Right ventricle myocardium superior (tissue), 1 donor: ENCODE results near the gene MCAT. TPM values are rescaled to one million over a fixed set of nuclear protein-coding genes. Genes with fewer than 3 reads are reported as not detected.

Source experiments
- ATAC-seq: fragments of 200-7000 bp; cut with Tn5 transposase; one replicate; pipeline ENCODE4 v1.9.1; 2020; ENCODE audit warnings: mild to moderate bottlenecking; ENCODE audit not compliant: poor library complexity
- DNase-seq: peaks from one replicate; pipeline ENCODE4 v3.0.0-alpha.2; 2020
- intact Hi-C: fragments of 100-400 bp; cut with DNase I; formaldehyde crosslinking; loops from one replicate; pipeline ENCODE4 v1.11.2; 2022
- long read RNA-seq: library from polyadenylated mRNA; unstranded; transcript quantifications from one replicate; pipeline ENCODE4 v2.0.0, GENCODE V29; 2021
- total RNA-seq: library from RNA; stranded (reverse); fragmentation: NEBNext Ultra II Directional; extraction: Animal tissue kit (Norgen Biotek cat#: 25700); gene quantifications from one replicate; pipeline ENCODE4 v1.2.1, GENCODE V29; 2021
- donor health status: DM: no; HTN: yes; CAD: no; lungs with severe emphysema.

MCAT gene
- 16.9 TPM for total RNA-seq
- long read RNA-seq, transcript MCAT-201 (4 exons, 2,056 nt) = major isoform, 17 of 27 reads
- long read RNA-seq, transcript MCAT-202 (3 exons, 1,134 nt) = minor isoform, 8 of 27 reads
- long read RNA-seq, partial matches to known transcripts = 0 of 27 reads
- long read RNA-seq, other reads (novel, unspliced or antisense) = 2 of 27 reads

DNA sequence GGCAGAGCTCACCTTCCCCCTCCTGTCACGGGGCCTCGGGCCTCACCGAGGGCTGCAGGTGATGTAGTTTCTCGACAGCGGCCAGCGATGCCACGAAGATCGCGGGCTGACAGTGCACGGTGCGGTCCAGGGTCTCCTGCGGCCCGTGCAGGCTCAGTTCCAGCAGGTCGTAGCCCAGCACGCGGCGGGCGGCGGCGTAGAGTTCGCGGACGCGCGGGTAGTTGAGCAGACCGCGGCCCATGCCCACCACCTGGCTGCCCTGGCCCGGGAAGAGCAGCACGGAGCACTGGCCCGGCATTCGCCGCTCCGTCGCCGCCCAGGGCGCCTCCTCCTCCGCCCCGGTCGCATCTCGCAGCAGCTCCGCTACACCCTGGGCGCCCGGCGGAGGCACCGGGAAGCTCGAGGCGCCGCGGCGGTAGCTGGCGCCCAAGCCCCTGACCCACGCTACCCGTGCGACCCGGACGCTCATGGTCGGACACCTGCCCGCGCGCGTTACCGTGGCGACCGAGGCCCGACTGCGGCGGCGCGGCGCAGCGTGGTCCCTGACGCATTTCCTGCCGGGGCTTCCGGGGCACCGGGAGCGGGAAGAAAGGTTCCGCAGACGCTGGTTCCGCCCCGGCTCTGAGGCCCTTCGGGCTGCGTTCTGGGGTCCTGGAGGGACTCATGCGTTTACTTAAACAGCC, at the start of gene MCAT:
TSS of gene MCAT (minus strand) at position 519 of the 683 bp plus-strand sequence. CDS start at position 469, 50 bp downstream.
- DNase-seq (peak; percentile 91), ATAC-seq (peak; percentile 96)
- intact Hi-C loops = no loop called here

DNA sequence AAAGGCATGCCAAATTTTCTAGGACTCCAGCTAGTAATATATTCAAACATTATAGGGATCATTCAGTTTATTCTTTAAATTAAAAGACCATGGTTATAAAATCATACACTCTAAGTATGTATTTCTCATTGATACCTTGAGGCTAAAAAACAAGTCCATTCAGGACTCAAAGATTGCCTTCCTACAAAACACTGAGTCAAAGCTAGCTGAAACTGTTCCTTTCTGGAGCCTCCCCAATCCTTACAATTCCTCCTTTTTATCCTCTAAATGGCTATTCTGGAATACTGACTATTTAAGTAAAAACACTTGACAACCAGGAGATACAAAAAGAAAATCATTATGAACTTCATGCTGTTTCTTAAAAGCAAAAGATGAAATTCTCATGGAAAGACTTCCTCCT, 48.6 kb upstream of the MCAT start:
- ATAC-seq (no peak), DNase-seq (no peak)
- intact Hi-C loops = no loop called here

DNA sequence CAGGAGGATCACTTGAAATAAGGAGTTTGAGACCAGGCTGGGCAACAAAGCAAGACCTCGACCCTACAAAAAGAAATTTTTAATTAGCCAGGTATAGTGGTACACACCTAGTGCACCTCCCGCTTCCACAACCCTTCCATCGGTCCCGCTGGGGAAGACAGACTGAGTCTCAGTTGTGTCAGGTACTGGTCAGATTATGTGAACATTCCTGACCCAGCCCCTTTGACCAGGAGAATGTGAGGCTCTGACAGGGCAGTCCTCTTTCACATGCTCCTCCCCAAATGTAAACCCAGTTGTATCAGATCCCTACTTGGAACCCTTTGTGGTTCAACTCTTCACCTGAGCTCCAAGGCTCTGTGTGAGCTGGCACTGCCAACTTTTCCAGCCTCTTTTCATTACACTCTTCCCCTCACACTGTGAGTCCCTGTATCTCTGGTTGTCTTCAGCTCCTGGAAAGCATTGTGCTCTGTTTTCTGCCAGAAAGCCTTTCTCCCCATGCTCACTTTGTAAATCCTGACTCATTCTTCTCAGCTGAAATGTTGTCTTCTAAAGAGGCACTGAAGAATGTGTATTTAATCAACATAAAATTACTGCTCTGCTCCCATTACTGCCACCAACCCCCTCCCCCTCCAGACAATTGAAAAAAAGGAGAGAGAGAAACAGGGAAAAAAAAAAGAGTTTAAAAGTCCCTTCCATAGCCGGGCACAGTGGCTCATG, 45.8 kb upstream of the MCAT start:
- DNase-seq = no peak
- intact Hi-C loops = no loop called here
- no peak for ATAC-seq

DNA sequence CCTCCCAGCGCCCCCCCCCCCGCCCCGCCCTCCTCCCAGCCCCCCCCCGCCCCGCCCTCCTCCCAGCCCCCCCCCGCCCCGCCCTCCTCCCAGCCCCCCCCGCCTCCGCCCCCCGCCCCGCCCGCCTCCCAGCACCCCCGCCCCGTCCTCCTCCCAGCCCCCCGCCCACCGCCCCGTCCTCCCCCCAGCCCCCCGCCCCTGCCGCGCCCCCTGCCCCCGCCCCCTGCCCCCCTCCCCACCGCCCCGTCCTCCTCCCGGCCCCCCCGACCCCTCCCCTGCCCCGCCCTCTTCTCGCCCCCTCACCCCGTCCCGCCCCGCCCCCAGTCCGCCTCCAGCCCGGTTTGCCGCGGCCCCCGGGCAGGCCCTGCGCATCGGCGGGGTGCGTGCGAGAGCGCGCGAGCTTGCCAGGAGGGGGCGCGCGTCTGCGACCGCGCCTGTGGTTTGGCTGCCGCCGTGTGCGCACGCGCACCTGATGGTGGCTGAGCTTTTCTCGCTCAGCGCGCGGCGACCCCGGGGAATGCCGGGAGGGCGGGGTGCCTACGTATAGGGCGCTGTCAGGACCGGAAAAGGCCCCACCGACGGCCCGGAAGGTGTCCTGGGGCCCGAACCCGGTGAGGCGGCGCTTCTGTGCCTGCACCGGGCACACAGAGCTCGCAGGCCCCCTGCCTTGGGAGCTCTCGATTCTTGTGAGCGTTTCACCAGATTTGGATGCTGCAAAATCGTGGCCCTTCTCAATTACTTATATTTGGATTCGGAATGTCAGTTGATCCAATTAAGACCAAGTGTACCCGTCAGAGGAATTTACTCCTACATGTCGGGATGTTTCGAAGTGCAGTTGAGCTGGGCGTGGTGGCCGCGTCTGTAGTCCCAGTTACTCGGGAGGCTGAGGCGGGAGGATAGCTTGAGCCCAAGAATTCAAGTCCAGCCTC, 44.2 kb upstream of the MCAT start:
- intact Hi-C loops = loop anchor here (2.0 kb wide), 1 partner anchor 35 kb away; no protein-coding TSS in a partner anchor
- DNase-seq (peak; percentile 98), ATAC-seq (peak; percentile 95)

DNA sequence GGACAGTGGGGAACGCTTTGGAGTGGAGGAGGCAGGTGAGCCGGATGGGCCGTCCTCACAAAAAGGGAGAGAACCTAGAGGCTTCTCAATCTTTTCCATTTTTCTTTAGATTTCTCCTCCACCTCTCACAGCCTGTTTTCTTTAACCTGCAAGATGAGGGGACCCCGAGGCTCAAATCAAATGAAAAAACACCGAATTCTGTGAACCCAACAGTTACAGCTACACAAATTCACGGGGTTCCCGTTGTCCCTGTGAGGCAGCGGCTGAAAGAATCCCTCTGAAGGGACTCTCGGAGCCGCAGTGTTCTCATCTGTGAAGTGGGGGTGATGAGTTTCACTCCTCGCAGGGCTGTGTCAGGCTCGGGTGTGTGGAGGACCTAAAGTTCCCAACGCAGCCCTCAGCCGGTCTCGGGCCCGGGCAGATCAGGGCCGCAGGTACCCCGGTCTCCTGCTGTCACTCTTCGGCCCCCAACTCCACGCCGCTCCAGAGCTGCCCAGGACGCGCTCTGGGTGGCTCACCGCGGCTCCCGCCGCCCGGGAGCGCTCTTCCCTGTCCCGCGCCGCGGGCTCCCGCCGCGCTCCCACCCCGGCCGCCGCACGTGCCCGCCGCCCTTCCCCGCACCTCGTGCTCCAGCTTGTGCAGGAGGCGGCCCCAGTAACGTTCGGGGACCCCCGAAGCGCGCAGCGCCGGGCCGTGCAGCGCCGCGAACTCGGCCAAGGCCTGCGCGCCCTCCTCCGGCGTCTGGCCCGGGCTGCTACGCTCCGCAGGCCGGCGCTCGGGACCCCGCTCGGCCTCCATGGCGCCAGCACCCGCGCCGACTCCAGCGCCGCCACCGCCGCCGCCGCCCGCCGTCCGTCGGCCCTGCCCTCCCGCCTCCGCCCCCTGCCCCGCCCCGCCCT, 43.3 kb upstream of the MCAT start, which contains the start of gene TTLL12:
TSS of gene TTLL12 (minus strand) at position 863 of the 899 bp plus-strand sequence. CDS start at position 798, 65 bp downstream.
- intact Hi-C loops = loop anchor here (2.0 kb wide), 1 partner anchor 34 kb away; no protein-coding TSS in a partner anchor
- DNase-seq = peak; percentile 75
- peak; percentile 52 for ATAC-seq

DNA sequence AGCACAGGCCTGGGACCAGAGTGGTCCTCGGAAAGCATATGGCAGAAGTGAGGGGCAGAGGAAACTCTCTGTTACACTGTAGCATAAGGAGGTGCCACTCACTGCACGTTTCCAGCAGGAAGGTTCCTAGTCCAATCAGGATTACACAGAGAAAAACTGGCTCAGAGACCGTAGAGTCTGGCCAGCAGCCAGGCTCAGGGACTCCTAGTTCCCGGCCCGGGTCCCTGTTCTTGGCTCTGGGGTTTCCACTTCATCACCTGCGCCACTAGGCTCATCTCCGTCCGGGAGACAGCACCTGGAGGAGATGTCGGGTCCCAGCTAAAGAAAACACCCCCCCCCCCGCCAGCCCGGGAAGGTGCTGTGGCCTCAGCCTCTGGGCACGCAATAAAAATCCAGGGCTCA, 42.7 kb upstream of the MCAT start:
- DNase-seq = peak; percentile 78
- ATAC-seq = peak; percentile 39
- intact Hi-C loops = loop anchor here (2.0 kb wide), 1 partner anchor 33 kb away; no protein-coding TSS in a partner anchor

DNA sequence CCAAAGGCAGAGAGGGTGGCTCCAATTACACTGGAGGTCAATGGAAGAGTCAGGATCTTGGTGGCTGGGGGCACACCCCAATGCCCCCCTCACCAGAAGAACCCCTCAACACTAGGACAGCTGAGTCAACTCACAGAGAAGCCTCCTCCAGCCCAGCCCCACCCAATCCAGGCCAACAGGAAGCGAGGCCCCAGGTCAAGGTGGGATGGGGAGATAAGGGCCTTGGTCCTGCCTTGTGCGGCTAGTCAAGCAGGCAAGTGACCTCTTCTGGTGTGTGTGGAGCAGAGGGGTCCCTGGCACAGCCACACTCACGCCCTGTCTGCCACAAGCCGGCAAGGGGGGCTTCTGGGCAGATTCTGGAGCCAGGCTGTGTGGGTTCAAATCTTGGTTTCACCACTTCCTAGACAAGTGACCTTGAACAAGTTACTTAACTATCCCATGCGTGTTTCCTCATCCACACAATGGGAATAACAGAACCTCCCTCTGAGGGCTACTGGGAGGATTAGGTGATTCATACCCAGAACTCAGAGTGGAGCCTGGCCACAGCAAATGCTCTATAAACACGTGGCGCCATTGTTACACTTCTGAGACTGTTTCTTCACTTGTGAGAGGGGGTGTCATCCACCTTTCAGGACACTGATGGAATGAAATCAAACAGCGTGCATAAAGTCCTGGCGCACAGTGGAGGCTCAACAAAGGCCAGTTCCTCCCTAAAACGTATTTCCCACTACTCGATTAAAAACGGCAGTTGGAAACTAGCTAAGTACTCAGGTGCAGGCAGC, 40.5 kb upstream of the MCAT start:
- no peak for ATAC-seq
- intact Hi-C loops = no loop called here
- no peak for DNase-seq

DNA sequence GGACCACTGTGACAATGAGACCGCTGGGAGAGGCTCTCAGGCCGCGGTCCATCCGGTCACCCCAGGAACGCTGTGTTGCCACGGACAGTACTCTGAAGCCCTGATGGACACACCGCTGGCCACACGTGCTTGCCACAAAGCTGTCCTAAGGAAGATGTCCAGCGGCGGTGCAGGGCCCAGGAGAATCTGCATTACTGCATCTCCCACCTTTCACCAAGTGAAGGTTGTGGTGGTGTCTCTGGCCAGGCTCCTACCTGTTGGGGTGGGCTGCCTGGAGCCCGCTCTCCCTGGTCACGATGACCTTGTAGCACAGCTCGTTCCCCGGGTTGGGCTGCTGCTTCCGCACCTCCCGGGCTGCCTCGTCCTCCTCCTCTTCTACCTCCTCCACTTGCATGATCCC, 39.5 kb upstream of the MCAT start:
- no peak for DNase-seq
- intact Hi-C loops = no loop called here
- no peak for ATAC-seq

- intact Hi-C loops = no loop called here
These were observed 38.9 kb upstream of the MCAT start for GRCh38 chr22:43182118-43182517.

DNA sequence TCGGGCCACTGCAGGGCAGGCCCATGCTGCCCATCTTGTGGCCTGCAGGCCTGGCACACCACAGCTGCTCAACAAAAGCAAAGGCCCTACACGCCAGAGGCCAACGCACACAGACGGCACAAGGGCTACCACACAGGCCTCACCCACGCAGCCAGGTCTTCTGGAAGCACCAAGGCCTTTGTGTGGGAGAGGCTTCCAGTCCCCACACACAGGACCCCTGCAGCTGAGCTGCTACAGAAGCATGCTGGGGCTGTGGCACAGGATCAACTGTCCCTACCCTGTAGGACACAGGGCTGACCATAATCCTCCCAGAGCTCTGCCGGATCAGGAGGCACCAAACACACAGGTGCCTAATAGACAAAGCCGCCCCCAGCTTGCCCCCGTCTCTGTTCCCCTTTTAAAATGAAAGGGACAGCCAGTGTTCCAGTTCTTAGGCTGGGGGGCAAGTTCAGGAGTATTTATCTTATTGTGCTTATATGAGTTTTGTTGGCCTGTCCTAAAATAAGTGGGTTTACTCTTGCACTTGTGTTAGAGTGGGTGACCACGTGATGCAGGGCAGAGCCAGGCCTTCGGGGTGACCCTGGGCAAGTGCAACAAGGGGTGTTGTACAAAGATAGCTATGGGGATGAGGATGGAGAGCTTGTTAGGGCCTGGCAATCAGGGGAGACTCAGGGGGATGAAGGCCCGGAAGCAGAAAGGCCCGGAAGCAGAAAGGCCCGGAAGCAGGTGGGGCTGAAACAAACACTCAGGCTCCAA, 38.3 kb upstream of the MCAT start:
- DNase-seq (no peak), ATAC-seq (no peak)
- intact Hi-C loops = no loop called here

More at GRCh38 chr22:43182118-43182517, 38.9 kb upstream of the MCAT start:
- DNase-seq (no peak), ATAC-seq (no peak)

- no peak for DNase-seq
- intact Hi-C loops = no loop called here
- no peak for ATAC-seq
These were observed 37.5 kb upstream of the MCAT start for GRCh38 chr22:43180670-43181069.

GRCh38 chr22:43179911-43180195, 36.7 kb upstream of the MCAT start:
- intact Hi-C loops = no loop called here
- ATAC-seq (no peak), DNase-seq (no peak)

DNA sequence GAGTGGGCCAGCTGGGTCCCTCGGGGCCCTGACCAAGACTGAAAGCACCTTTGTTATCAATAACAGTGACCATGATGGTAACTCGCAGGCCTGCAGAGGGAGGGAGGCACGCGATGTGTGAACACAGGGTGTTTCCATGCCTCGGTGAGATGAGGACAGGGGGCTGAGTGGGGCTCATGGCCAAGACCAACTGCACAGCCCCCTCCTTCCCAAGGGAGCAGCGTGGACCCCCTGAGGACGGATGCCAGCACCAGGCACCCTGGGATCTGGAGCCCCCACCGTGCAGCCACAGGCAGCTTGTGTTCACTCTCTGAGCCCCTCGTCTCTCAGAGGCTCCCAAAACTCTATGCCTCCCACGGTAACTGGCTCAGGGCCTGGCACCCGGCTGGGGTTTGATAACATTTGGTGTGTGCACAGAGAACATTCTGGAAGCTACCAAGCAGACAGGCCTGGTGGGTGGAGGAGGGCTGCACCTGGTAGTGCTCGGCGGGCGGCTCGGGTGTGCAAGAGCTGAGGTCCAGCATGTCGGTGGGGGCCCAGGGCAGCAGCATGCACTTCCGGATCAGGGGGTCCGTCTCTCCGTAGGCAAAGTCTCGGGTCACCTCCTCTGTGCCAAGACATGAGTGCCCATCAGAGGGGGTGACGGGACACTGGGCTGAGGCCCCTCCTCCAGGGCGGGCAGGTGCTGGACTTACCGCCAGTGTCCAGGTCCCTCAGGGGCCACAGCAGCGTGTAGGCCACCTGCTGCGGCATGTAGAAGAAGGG, 36.1 kb upstream of the MCAT start:
- intact Hi-C loops = no loop called here
- no peak for DNase-seq
- ATAC-seq = no peak

DNA sequence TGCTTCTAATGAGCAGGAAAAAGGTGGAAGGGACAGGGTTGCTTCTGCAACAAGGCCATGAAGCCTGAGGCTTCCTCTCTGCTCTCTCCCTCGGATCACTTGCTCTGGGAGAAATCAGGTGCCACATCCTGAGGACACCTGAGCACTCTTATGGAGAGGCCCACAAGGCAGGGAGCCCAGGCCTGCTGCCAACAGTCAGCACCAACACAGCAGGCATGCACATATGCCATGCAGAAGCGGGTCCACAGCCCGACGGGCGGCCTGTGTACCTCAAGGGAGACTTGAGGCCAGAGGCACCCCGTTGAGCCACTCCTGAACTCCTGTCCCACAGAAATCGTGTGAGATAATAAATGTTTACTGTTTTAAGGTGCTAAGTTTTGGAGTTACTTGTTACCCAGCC, 34.3 kb upstream of the MCAT start:
- ATAC-seq (no peak), DNase-seq (no peak)
- intact Hi-C loops = no loop called here

DNA sequence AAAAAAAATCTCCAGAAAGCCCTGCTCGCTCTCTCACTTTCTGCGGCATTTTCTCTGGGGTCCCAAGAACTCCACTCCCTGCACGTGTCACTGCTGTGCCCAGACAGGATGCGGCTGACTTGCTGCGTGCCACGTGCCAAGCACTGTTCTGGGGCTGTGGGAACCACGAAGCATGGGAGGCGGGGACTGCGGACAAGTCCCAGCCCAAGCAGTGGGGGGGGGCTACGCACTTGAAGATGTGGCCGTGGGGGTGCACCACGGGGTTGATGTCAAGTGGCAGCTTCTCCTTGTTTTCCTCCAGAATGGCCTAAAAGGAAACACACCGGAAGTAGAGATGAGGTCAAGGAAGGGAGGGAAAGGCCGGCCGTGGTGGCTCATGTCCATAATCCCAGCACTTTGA, 32.9 kb upstream of the MCAT start:
- intact Hi-C loops = no loop called here
- ATAC-seq = no peak
- no peak for DNase-seq
